Measurements from ENCODE around the gene ARFGEF3.
"Not testable (repeated sequence)": the region's sequence is repeated elsewhere in the genome, so short reads cannot be mapped to it uniquely, and the experiment has no call there.

The ARFGEF3 gene

DNA sequence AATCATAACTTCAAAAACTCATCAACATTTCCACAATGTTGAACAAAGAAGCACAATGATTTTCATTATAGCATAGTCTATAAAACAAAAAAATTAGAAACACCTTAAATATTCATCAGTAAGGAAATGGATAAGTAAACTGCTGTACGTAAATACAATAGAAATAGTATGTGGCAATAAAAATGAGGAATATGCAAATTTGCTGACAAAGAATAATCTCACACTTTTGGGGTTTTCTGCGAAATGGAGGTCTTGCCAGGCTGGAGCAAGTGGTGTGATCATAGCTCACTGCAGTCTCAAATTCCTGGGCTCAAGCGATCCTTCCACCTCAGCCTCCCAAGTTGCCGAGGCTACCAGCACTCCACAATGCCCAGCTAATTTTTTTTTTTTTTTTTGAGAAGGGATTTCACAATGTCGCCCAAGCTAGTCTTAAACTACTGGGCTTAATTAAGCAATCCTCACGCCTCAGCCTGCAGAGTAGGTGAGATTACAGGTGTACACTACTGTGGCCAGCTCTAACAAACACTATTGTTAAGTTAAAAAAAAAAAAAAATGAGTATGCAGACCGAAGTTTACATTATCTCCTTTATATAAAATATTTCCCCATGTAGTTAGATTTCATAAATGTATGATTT lies 157.1 kb downstream of the ARFGEF3 start:
- DNase-seq = no peak

DNA sequence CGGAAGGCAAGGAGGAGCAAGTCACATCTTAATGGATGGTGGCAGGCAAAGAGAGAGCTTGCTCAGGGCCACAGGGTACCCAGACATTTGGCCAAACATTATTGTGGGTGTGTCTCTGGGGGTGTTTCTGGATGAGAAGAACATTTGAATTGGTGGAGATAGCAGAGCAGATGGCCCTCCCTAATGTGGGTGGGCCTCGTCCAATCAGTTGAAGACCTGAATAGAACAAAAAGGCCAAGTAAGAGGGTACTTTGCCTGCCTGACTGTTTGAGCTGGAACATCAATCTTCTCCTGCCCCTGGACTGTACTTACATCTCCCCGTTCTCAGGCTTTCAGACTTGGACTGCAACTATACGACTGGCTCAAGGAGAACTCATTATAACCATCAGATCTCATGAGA lies 160.2 kb downstream of the ARFGEF3 start:
- no peak for DNase-seq

DNA sequence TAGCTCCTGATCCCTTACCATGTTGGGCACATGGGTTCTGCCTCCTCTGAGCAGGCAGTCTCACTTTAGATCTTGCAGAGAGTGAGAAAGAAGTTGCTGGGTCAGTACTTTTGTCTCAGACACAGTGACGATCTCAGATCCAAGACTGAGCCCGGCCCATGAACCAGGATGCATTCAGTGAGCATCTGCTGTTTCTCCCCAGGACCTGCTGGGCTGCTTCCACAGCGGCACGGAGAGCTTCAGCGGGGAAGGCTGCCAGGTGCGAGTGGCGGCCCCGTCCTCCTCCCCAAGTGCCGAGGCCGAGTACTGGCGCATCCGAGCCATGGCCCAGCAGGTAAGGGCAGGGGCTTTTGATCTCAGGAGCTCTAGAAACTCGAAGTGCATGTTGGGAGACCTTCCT lies 162.1 kb downstream of the ARFGEF3 start:
- no peak for DNase-seq

DNA sequence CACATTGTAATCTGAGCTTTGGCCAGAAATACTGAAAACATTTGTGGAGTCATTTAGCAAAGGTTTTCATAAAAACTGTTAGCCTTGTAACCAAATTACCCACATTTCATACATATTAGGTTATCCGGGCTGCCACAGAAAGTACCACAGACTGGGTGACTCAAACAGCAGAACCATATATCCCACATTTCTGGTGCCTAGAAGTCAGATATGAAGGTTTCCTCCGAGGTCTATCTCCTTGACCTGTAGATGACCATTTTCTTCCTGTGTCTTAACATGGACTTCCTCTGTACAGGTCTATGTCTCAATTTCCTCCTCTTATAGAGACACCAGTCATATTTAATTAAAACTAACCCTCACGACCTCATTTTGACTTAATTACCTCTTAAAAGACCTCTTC lies 166.5 kb downstream of the ARFGEF3 start:
- no peak for DNase-seq

DNA sequence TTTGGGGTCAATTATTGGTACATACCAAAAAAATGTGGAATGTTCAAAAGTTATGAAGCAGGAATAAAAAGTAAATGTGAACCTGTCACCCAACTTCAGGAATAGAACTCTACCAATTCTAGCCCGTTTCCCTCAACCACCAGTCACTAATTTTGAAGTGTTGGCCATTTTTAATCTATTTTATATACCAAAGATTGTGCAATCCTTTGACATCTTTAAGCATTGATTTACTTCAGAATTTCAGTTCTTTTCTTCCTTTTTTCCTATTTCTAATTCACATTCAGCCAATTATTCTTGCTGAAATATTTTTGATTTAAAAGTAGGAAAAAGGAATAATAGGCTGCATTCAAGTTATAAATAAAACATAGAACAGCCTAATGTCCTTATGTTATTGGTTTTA lies 169.0 kb downstream of the ARFGEF3 start:
- DNase-seq = no peak

DNA sequence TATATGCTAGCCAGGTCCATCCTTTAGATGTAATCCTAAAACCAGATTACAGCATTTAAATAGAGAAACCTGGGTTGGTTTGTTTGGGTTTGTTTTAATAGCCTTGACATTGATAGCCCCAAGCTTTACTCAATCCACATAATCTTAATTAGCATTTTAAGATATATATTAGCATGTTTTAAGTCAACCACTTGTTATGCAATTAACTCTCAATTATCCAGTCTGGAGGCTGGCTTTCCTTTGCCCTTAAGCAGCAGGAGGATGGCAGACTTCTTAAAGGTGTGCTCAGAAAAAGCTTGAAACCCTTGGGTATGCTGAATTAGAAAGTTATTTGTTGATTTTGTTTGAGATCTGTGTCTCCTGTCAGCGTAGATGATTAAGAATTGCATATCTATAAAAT lies 169.7 kb downstream of the ARFGEF3 start:
- no peak for DNase-seq

DNA sequence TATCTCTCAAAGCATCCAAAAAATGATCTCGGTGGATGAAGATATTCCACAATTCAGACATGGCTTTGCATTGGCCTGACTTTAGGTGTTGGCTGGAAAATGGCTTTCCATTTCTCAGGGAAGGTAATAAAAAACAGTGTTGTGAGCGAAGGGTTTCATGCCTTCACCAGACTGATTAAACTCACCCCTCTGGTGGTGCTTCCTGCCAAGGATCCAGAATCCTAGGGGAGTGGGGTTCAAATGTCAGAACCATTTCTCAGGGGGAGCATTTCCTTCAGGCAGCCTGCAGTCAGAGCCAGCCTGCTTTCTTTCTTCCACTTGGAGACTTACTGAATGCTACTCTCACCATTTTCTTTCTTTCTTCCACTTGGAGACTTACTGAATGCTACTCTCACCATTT lies 170.2 kb downstream of the ARFGEF3 start:
- no peak for DNase-seq

DNA sequence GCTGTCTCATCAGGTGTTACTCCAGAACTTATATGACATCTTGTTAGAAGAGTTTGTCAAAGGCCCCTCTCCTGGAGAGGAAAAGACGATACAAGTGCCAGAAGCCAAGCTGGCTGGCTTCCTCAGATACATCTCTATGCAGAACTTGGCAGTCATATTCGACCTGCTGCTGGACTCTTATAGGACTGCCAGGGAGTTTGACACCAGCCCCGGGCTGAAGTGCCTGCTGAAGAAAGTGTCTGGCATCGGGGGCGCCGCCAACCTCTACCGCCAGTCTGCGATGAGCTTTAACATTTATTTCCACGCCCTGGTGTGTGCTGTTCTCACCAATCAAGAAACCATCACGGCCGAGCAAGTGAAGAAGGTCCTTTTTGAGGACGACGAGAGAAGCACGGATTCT lies 172.3 kb downstream of the ARFGEF3 start:
- DNase-seq = no peak

DNA sequence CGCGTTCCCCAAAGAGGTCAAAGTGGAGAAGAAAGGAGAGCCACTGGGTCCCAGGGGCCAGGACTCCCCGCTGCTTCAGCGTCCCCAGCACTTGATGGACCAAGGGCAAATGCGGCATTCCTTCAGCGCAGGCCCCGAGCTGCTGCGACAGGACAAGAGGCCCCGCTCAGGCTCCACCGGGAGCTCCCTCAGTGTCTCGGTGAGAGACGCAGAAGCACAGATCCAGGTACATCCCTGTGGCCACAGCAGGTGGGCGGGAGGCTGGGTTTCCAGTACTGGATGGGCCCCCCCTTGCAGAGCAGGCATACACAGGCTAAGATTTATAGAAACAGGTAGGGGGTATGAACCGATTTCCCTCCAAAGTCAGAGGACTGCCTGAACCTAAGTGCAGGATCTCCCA lies 173.2 kb downstream of the ARFGEF3 start:
- no peak for DNase-seq

DNA sequence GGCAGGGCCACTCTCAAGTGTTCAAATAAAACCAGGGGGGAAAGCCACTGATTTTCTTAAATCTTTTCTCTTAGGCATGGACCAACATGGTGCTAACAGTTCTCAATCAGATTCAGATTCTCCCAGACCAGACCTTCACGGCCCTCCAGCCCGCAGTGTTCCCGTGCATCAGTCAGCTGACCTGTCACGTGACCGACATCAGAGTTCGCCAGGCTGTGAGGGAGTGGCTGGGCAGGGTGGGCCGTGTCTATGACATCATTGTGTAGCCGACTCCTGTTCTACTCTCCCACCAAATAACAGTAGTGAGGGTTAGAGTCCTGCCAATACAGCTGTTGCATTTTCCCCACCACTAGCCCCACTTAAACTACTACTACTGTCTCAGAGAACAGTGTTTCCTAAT lies 174.5 kb downstream of the ARFGEF3 start:
- no peak for DNase-seq

DNA sequence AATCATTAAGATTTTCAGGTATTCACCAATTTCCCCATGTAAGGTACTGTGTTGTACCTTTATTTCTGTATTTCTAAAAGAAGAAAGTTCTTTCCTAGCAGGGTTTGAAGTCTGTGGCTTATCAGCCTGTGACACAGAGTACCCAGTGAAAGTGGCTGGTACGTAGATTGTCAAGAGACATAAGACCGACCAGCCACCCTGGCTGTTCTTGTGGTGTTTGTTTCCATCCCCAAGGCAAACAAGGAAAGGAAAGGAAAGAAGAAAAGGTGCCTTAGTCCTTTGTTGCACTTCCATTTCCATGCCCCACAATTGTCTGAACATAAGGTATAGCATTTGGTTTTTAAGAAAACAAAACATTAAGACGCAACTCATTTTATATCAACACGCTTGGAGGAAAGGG lies 175.3 kb downstream of the ARFGEF3 start:
- no peak for DNase-seq

DNA sequence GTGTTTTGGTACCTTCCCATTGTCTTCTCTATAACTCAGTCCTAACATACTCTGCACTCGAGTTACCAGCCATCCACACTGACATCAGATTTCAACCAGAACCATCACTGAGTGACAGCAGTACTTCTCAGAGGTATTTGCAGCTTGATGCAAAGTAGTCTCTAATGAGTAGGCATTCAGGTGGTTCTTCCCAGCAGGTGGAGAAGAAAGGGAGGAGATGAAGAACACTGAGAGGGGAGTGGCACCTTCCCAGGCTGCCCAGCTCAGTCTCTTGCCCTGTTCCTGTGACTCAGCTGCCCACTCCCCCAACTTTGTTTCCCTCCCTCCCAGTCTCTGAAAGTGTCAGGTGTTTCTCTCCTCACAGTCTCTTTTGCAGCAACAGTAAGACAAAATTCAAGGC lies 177.3 kb downstream of the ARFGEF3 start:
- DNase-seq = no peak

DNA sequence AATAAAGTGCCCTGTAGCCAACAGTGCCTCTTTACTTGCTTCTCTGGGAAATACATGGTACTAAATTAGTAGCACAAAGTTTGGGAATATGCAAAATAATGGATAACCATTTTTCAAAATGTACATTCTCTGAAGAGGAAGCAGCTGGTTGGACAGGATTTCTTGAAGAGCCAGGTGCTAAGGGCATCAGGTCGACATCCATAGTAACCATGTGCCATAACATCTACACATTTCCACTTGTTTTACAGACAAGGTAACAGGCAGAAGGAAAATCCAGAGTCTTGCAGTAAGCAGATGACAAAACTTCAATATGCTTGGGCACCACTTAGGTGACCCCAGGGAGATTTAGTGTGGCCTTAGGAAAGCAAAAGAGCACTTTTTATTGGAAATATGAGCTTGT lies 179.4 kb downstream of the ARFGEF3 start:
- no peak for DNase-seq

DNA sequence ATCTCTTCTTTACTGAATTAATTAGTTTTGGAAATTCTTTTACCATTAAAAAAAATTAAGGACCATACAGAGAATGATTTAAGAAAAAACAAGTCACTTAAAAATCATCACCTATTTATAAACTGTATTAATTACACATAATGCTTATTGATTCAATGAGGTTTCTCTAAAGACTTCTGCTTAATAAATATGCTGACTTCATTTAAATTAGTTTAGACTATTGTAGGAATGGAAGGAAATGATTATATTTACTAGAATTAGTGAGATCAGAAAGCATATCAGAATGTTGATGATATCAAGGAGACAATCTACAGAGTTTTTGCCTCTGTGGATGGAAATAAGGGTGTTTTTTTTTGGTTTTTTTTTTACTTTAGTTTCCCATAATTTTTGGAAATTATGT lies 181.4 kb downstream of the ARFGEF3 start:
- no peak for DNase-seq

DNA sequence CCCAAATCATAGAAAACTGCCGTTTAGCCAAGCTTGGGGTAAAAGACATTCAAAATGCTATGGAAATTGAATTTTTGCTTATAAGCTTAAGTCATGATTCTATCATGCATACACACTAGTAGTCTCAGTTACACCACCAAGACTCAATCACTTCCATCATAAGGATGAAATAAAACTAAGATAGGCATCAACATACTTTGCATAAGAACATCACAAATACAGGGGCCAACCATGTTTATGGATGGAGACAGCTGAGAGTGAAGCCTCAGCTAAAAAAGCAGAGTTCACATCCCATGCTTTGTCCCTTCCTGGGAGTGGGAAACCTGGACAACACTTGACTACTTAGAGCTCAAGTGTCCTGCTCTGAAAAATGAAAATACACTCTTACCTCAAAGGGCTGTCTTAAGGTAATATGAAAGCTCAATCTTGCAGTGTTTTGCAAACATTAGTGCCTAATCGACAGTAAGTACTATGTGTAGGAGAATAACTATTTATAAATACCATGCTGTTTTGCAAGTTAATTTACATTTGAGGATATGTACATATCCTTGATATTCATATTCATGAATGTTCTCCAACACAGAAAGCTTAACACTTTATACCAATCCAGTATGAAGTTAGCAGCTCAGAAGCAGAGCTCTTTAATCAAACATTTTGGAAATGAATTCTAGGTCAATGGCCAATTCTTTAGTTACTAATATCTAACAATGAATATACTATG lies 184.0 kb downstream of the ARFGEF3 start:
- DNase-seq = no peak

DNA sequence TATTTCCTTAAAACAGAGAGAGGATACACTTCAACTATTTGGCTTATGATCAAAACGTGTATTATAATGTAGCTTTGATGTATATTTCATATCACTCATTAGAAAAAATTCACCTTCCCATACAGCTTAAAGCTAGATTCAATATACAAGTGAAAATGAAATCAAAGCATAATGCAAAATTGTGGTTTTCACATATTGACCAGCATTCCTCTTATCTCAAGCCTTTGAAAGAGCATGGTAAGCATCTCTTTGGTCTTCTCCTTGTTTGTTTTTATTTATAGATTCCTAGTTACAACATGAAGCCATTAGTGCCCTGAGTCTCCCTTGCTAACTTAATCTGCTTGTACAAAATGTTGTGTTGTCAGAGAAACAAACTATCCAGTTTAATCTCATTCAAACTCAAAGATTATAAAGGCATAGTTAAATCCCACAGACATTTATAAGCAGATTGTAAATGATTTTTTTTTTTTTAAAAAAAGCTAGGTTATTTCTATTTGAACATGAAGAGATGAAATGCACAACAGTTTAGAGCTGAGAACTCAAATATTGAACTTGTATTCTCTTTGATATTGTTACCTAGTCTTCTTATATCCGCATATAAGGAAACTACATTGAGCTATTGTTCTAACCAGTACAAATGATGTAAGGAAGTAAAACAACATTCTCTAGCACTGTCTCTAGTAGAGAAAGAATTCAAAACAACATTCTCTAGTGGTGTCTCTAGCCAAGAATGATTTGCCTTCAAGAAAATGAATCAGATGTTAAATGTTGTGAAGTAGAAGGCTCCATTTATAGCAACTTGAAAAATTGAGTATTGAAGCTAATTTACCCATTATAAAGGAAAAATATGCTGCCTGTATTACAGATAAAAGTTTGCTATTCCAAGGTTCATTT lies 184.8 kb downstream of the ARFGEF3 start:
- DNase-seq = no peak

DNA sequence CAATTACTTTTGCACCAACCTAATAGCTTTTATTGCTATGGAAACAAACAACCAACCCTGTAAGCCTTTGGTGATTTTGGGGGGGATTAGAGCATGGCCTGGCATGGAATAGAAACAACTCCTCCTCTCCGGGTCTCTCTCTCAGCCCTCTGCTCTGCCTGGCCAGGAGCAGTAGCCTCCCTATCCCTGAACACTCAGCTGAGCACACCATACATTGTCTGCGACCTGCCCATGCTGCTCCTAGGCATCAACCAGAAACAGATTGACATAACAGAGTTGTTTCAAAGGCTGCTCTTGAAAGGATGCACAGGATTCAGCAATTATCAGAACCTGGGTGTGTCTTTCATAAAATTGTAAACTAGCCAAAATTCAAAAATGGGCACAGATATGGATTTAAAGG lies 186.1 kb downstream of the ARFGEF3 start:
- DNase-seq = no peak

DNA sequence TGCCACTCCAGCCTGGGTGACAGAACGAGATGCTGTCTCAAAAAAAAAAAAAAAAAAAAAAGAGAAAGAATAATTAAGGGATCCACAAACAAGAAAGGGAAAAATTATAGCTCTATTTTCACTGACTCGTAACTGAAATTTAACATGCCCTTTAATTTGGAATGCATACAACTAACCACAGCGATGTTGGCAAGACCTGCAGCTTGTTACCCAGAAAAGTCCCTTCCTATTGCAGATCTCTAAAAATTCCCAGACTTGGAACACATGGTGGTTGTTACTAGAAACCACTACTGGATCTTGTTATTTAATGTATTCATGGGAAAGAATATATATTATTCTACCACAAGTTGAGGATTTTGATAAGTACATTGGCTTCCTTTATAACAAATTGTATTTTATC lies 188.2 kb downstream of the ARFGEF3 start:
- no peak for DNase-seq

DNA sequence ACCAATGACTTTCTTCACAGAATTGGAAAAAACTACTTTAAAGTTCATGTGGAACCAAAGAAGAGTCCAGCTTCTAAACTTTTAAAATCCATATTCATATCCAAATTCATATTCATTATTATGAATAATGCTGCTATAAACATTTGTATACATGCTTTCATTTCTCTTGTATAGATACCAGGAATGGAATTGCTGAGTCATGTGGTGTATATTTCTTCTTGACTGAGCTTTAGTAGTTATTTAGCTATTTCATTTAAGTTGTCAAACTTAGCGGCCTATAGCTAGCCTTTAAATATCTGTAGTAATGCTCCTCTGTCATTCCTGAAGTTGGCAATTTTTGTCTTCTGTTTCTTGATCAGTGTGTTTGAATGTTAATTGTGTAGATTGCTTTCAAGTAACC lies 196.2 kb downstream of the ARFGEF3 start:
- no peak for DNase-seq

DNA sequence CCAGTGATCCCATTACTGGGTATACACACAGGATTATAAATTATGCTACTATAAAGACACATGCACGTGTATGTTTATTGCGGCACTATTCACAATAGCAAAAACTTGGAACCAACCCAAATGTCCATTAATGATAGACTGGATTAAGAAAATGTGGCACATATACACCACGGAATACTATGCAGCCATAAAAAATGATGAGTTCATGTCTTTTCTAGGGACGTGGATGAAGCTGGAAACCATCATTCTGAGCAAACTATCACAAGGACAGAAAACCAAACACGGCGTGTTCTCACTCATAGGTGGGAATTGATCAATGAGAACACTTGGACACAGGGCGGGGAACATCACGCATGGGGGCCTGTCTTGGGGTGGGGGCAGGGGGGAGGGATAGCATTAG lies 206.9 kb downstream of the ARFGEF3 start:
- not testable (repeated sequence) for DNase-seq

DNA sequence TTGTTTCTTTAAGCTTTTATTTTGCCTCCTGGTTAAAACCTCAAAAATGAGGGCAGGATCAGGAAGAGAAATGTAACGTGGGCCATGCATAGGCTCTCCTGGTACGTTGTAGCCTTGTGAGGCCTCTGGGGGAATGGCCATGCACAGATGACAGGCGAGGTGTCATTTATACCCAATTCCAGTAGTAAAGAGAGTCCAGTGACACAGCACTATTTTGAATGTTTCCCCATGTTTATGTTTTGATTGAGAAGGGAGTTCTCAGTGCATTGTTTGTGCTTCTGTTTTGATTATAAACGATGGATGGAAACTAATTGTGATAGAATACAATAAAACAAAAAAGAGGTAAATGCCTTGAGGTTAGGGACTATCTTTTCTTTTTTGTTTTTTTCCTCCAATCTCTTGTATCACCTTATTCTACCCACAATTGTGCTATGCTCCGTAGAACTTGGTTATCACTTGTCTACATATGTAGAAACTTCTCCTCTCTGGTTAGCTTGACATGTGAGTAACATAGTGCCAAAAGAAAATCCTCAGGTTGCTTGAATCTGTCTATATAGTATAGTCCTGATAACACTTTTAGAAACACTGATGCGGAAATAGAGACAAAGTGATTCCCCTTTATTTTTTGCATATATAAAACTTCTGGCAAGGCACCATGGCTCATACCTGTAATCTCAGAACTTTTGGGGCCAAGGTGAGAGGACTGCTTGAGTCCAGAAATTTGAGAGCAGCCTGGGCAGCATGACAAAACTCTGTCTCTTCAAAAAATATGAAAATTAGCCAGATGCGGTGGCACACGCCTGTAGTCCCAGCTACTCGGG lies 209.1 kb downstream of the ARFGEF3 start:
- no peak for DNase-seq

DNA sequence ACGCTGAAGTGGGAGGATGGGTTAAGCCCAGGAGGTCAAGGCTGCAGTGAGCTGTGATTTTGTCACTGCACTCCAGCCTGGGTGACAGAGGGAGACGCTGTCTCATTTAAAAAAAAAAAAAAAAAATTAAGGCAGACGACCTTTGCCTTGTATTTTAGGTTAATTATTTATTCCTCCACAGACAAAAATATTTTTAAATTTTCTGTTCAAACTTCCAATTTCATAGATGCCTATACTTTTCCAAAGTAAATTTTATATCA lies 209.6 kb downstream of the ARFGEF3 start:
- no peak for DNase-seq

DNA sequence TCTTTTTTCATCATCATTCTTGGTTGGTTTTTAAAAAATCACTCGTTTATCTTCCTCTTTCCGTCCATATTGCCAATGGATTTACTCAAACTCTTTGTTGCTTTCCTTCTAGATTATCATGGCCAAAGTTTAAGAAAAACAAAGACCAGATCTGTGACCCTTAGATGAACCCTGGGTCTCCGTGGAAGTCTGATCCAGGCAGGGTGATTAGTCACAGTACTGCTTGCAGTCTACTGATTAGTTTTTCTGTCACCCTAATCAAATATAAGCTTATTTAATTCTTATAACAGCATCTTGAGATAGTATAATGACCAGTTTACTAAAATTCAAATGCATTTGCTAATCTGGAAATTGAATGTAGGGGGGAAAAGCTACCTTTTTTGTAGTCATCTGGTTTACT lies 210.0 kb downstream of the ARFGEF3 start:
- DNase-seq = no peak
